OCI-LY1 (cell line): Measurements from ENCODE around the gene PARD3B.

Source experiments
- H2AFZ ChIP-seq: fragments of 200-600 bp; sonication (generic), shearing (Covaris generic); 2 replicates; pipeline ENCODE4 v1.6.0; 2014; ENCODE audit warnings: antibody characterized with exemption, mild to moderate bottlenecking, low read length
- H3F3A ChIP-seq: fragments of 200-600 bp; sonication (generic), shearing (Covaris generic); 2 replicates; pipeline ENCODE4 v1.6.0; 2014; ENCODE audit warnings: mild to moderate bottlenecking, antibody characterized with exemption, low read length, moderate library complexity; ENCODE audit not compliant: insufficient read depth
- H3K27ac ChIP-seq: fragments of 200-600 bp; sonication (generic); 2 replicates; pipeline ENCODE4 v1.5.1; 2014; ENCODE audit warnings: low read length, mixed run types, mild to moderate bottlenecking, low read depth; ENCODE audit not compliant: poor library complexity, severe bottlenecking
- H3K27me3 ChIP-seq: fragments of 200-600 bp; sonication (generic); 2 replicates; pipeline ENCODE4 v1.6.0; 2014; ENCODE audit warnings: antibody characterized with exemption, mild to moderate bottlenecking, low read length, moderate library complexity; ENCODE audit not compliant: insufficient read depth
- H3K36me3 ChIP-seq: fragments of 200-600 bp; sonication (generic); 2 replicates; pipeline ENCODE4 v1.6.1; 2014; ENCODE audit warnings: mild to moderate bottlenecking, antibody characterized with exemption, low read length, moderate library complexity, mixed read lengths; ENCODE audit not compliant: insufficient read depth
- H3K4me1 ChIP-seq: fragments of 200-600 bp; sonication (generic); 2 replicates; pipeline ENCODE4 v1.5.1; 2014; ENCODE audit warnings: mild to moderate bottlenecking, low read length, moderate library complexity; ENCODE audit not compliant: insufficient read depth, severe bottlenecking
- H3K4me2 ChIP-seq: fragments of 200-600 bp; sonication (generic), shearing (Covaris generic); 2 replicates; pipeline ENCODE4 v1.6.1; 2014; ENCODE audit warnings: low read length
- H3K4me3 ChIP-seq: fragments of 200-600 bp; sonication (generic); 2 replicates; pipeline ENCODE4 v1.5.1; 2014; ENCODE audit warnings: low read length, low read depth, mild to moderate bottlenecking, mixed read lengths; ENCODE audit not compliant: poor library complexity, severe bottlenecking
- H3K79me2 ChIP-seq: fragments of 200-600 bp; shearing (Covaris generic); 2 replicates; pipeline ENCODE4 v1.6.1; 2016; ENCODE audit warnings: mixed run types, low read length, mixed read lengths; ENCODE audit not compliant: insufficient read depth
- H3K9ac ChIP-seq: fragments of 200-600 bp; sonication (generic), shearing (Covaris generic); 2 replicates; pipeline ENCODE4 v1.6.1; 2014; ENCODE audit warnings: mild to moderate bottlenecking, low read length, mixed read lengths
- H3K9me2 ChIP-seq: fragments of 200-600 bp; sonication (generic), shearing (Covaris generic); 2 replicates; pipeline ENCODE4 v1.6.1; 2014; ENCODE audit warnings: low read depth, mild to moderate bottlenecking, low read length, mixed read lengths
- H3K9me3 ChIP-seq: fragments of 200-600 bp; shearing (Covaris generic); 2 replicates; pipeline ENCODE4 v1.6.1; 2014; ENCODE audit warnings: low read length, mixed read lengths
- H4K20me1 ChIP-seq: fragments of 200-600 bp; sonication (generic), shearing (Covaris generic); 2 replicates; pipeline ENCODE4 v1.6.0; 2016; ENCODE audit warnings: mild to moderate bottlenecking, low read length; ENCODE audit not compliant: insufficient read depth
- CTCF ChIP-seq: fragments of 200-600 bp; sonication (generic), shearing (Covaris generic); IDR thresholded peaks from 2 replicates; pipeline ENCODE4 v1.5.1; 2017; ENCODE audit warnings: mild to moderate bottlenecking, antibody characterized with exemption, low read length, moderate library complexity, mixed read lengths
- EZH2 ChIP-seq: fragments of 200-600 bp; sonication (generic), shearing (Covaris generic); IDR thresholded peaks from 2 replicates; pipeline ENCODE4 v1.8.0; 2017; ENCODE audit warnings: borderline replicate concordance, mixed run types, mild to moderate bottlenecking, antibody characterized with exemption, low read length, moderate library complexity, mixed read lengths

Gene PARD3B

DNA sequence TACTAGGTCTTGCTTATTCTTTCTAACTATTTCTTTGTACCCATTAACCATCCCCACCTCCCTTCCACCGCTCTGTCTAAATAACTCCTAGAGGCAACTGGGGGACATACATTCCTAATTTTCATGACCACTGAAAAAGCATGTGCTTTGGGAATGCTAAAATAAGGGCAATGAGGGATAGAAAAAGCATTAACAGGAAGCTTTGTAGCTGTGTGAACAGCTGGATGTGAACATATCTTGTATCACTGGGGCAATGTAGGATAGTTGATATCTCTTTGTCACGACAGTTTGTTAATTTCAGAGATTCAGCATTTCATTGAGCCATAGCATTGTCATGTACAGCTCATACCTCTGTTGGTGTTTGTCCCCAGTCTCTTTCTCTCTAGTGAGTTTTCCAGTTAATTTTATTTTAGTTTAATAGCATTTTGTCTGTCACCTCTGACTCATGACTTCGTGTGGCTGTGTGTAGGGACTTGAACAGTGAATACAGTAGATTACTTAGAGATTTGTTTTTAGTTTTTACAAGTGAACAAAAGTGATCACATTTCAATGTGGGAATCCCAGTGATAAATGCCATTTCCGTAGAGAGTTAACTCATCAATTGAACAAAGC is 906.7 kb downstream of the PARD3B start:
- H3F3A ChIP-seq = no peaks in the 10 kb centered on the region
- H3K27me3 ChIP-seq = no peaks in the 10 kb centered on the region
- TF ChIP-seq EZH2 (no peak), CTCF (no peak)
- H3K9me3 ChIP-seq = no peaks in the 10 kb centered on the region
- no peak overlapping the region for H3K4me3 ChIP-seq
- H3K36me3 ChIP-seq = no peaks in the 10 kb centered on the region
- H3K27ac ChIP-seq = no peak overlapping the region
- H2AFZ ChIP-seq = no peak overlapping the region
- no peaks in the 10 kb centered on the region for H4K20me1 ChIP-seq
- H3K9me2 ChIP-seq = no peaks in the 10 kb centered on the region
- H3K79me2 ChIP-seq = no peaks in the 10 kb centered on the region
- no peak overlapping the region for H3K9ac ChIP-seq
- no peaks in the 10 kb centered on the region for H3K4me1 ChIP-seq
- no peak overlapping the region for H3K4me2 ChIP-seq

DNA sequence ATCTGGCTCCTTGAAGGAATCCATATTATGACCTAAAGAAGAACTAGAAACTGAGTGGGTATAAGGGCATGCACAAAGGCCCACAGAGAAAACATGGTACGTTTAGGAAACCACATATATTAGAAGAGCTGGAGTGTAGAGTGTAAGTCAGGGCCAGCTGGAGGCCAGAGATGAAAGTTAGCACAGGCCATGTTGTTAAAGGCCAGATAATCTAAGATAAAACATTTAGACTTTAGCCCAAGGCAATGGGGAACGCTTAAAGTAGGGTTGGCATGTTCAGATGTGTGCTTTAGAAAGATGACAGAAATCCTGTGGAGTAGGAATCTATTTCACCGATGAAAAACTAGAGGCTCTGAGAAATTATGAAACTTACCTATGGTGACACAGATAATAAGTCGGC is 907.9 kb downstream of the PARD3B start:
- H3K27me3 ChIP-seq = no peaks in the 10 kb centered on the region
- no peaks in the 10 kb centered on the region for H3K9me3 ChIP-seq
- no peaks in the 10 kb centered on the region for H3K4me1 ChIP-seq
- no peaks in the 10 kb centered on the region for H3K9me2 ChIP-seq
- no peaks in the 10 kb centered on the region for H4K20me1 ChIP-seq
- no peak overlapping the region for H2AFZ ChIP-seq
- H3K4me3 ChIP-seq = no peak overlapping the region
- no peak overlapping the region for H3K27ac ChIP-seq
- H3F3A ChIP-seq = no peaks in the 10 kb centered on the region
- no peaks in the 10 kb centered on the region for H3K36me3 ChIP-seq
- TF ChIP-seq CTCF = no peak
- no peak for TF ChIP-seq EZH2
- no peak overlapping the region for H3K4me2 ChIP-seq
- no peak overlapping the region for H3K9ac ChIP-seq
- H3K79me2 ChIP-seq = no peaks in the 10 kb centered on the region

DNA sequence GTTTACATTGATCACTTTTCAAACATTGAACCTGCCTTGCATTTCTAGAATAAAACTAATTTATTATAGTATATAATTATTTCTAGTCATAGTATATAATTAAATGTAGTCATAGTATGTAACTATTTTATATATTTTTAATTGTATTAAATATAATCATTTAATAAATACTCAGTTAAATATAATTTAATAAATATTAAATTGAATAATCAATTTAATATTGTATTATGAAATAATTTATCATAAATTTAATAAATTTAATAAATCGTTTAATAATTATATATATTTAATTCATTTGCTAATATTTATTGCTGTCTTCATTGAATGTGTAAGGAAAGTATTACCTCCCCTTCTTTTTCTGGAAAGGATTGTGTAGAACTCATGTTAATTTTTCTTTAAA is 911.4 kb downstream of the PARD3B start:
- no peaks in the 10 kb centered on the region for H3K27me3 ChIP-seq
- no peaks in the 10 kb centered on the region for H3F3A ChIP-seq
- H3K79me2 ChIP-seq = no peaks in the 10 kb centered on the region
- no peak overlapping the region for H3K4me2 ChIP-seq
- TF ChIP-seq EZH2 (no peak), CTCF (no peak)
- H3K9me2 ChIP-seq = no peaks in the 10 kb centered on the region
- H4K20me1 ChIP-seq = no peaks in the 10 kb centered on the region
- H3K9me3 ChIP-seq = no peaks in the 10 kb centered on the region
- no peak overlapping the region for H3K27ac ChIP-seq
- H3K4me3 ChIP-seq = no peak overlapping the region
- no peak overlapping the region for H2AFZ ChIP-seq
- no peaks in the 10 kb centered on the region for H3K4me1 ChIP-seq
- no peak overlapping the region for H3K9ac ChIP-seq
- H3K36me3 ChIP-seq = no peaks in the 10 kb centered on the region
